ENCODE results near the gene CENPM.

The CENPM gene

DNA sequence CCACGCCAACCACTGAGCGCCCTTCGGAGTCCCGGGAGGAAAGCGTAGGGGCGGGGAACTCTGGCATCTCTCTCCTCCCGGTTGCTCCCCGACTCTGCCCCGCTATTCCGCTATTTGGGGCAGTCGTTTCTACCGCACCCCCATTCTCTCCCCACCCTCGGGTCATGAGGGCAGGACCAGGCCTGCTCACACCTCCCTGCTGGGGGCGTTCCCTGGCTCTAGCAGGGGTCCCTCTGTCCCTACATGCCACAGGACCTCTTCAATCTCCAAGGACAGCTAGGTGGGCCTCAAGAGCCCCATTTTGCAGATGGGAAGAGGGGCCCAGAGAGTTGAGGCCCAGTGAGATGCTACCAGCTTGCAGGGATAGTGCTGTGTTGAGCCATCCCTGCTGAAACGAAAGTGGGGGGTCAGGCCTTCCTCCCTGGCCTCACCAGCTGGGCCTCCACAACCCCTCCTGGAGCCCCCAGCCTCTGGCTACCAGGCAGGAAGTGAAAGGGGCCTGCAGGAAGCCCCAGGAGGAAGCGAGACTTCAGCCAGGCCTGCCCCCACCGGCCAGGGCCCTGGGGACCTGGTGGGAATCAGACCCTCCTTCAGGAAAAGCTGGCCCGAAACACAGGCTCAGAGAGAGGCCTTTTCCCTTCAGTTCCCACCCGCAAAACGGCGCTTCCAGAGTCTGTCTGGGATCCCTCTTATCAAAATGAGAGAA, 26.5 kb downstream of the CENPM start:
- Histone ChIP-seq H3K9ac (ENCODE audit: insufficient read length, low read depth) (no peak overlapping the region), H3K27me3 (ENCODE audit: insufficient read depth, insufficient read length) (peaks cover 56% of the 10 kb centered on the region), H3K4me1 (ENCODE audit: insufficient read depth, insufficient read length) (peaks cover 5% of the 10 kb centered on the region), H3K36me3 (ENCODE audit: insufficient read depth, insufficient read length, low read length) (no peaks in the 10 kb centered on the region), H3K4me3 (ENCODE audit: insufficient read length, low read depth) (no peak overlapping the region), H3K9me3 (ENCODE audit: insufficient read depth, low read length) (no peaks in the 10 kb centered on the region)
- TF ChIP-seq YY1 (IDR thresholded peaks at IDR 0.05; ENCODE audit: insufficient read depth, insufficient read length) (no peak), ZNF274 (IDR thresholded peaks at IDR 0.05; ENCODE audit: low read depth, low read length) (no peak), SUZ12 (IDR thresholded peaks at IDR 0.05; ENCODE audit: extremely low read depth, insufficient read depth, insufficient read length) (no peak)
- DNase-seq (ENCODE audit: low read depth, low spot score) = no peak

DNA sequence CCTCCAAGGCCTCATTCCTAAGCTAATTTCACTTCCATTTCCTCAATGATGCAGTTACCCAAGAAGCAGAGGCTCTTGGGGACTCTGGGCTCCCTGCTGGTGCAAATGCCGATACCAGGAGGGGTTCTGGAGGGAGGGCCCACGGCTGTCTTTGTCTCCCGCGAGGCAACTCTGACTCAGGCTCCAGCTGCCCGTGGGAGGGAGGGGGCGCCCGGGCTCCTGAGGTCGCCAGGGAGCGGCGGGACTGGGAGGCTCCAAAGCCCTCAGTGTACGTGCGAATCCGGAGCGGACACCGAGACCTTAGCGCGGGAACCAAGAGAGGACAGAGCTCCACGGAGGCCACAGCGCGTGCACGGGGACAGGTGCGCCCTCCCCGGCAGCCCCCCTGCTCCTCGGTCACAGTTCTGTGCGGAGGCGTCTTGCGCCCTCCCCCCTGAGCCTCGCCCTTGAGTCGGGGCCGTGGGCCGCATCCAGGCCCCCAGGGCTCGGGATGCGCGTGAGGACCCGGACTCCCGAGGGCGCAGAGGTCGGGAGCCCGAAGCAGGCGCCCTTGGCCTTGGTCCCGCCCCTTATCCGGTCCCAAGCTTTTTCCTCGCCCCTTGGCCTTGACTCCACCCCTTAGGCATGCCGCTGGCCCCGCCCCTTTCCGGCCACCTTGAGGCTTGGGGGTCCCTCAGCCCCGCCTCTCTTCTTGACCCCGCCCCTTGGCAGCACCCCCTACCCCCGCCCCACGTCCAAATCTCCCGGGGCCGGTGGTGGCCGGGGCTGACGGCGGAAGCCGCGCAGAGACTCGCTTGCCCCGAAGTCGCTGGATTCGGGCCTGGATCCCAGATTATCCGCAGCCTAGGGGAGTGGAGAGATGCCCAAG, 27.4 kb downstream of the CENPM start:
- H3K9me3 ChIP-seq (ENCODE audit: insufficient read depth, low read length) = no peaks in the 10 kb centered on the region
- no peak for DNase-seq (ENCODE audit: low read depth, low spot score)
- H3K4me1 ChIP-seq (ENCODE audit: insufficient read depth, insufficient read length) = peaks cover 5% of the 10 kb centered on the region
- H3K27me3 ChIP-seq (ENCODE audit: insufficient read depth, insufficient read length) = peaks cover 59% of the 10 kb centered on the region
- no peak for TF ChIP-seq SUZ12 (IDR thresholded peaks at IDR 0.05; ENCODE audit: extremely low read depth, insufficient read depth, insufficient read length)
- TF ChIP-seq YY1 (IDR thresholded peaks at IDR 0.05; ENCODE audit: insufficient read depth, insufficient read length) = no peak
- TF ChIP-seq ZNF274 (IDR thresholded peaks at IDR 0.05; ENCODE audit: low read depth, low read length) = no peak
- H3K4me3 ChIP-seq (ENCODE audit: insufficient read length, low read depth) = peak overlapping the region; percentile 2
- H3K9ac ChIP-seq (ENCODE audit: insufficient read length, low read depth) = peak overlapping the region; percentile 26
- H3K36me3 ChIP-seq (ENCODE audit: insufficient read depth, insufficient read length, low read length) = no peaks in the 10 kb centered on the region

DNA sequence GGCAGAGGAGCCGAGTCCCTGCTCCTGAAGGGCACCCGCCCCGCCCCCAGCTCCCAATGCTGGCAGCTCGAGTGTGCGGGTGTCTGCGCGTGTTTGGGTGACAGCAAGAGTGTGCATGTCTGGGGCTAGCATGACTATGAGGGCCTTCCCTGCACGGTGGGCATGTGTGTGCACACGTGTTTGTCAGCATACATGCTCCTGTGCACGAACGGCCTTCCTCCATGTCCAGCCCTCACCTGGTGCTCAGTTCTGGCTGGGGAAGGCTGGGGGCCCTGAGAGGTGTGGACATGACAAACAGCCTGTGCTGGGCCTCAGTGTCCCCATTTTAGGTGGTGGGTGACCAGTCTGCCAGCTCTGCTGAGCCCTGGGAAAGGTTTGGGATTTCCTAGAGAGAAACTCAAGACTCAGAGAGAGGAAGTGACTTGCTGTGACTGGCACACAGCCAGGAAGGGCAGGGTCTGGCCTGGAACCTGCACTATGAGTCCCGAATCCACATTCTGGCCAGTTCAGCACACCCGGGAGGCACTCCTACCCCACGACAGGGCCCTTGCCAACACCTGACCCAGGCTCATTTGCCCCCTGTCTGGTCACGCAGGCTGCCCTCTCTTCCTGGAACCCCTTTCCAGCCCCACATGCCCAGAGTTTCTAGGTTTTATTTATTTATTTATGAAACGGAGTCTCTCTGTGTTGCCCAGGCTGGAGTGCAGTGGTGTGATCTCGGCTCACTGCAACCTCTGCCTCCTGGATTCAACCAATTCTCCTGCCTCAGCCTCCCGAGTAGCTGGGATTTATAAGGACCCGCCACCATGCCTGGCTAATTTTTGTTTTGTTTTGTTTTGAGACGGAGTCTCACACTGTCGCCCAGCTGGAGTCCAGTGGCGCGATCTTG, 28.8 kb downstream of the CENPM start:
- no peak for DNase-seq (ENCODE audit: low read depth, low spot score)
- no peaks in the 10 kb centered on the region for H3K36me3 ChIP-seq (ENCODE audit: insufficient read depth, insufficient read length, low read length)
- H3K4me1 ChIP-seq (ENCODE audit: insufficient read depth, insufficient read length) = peaks cover 3% of the 10 kb centered on the region
- no peak for TF ChIP-seq ZNF274 (IDR thresholded peaks at IDR 0.05; ENCODE audit: low read depth, low read length)
- TF ChIP-seq YY1 (IDR thresholded peaks at IDR 0.05; ENCODE audit: insufficient read depth, insufficient read length) = no peak
- TF ChIP-seq SUZ12 (IDR thresholded peaks at IDR 0.05; ENCODE audit: extremely low read depth, insufficient read depth, insufficient read length) = no peak
- H3K4me3 ChIP-seq (ENCODE audit: insufficient read length, low read depth) = no peak overlapping the region
- H3K9me3 ChIP-seq (ENCODE audit: insufficient read depth, low read length) = no peaks in the 10 kb centered on the region
- no peak overlapping the region for H3K9ac ChIP-seq (ENCODE audit: insufficient read length, low read depth)
- peaks cover 66% of the 10 kb centered on the region for H3K27me3 ChIP-seq (ENCODE audit: insufficient read depth, insufficient read length)

DNA sequence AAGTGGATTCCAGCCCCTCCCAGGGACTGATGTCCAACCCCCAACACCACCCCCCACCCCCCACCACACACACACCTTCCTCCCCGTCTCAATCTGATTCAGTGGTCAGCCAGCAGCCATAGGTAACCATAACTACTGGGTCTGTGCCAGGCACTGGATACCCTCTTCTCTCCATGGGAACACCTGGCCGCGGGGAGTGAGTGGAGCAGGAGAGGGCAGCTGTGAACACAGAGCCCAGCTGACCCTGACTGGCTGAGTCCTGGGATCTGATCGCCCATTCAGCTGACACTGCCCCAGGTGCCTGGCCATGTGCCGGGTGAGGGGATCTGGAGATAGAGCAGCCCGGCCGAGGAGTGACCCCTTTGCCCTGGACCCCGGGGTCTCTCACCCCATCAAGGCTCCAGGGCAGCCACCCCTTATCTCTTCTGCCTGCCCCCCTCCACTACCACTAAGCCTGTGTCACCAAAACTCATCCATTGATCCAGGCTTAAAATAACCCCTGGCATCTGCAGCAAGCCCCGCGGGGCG, 29.5 kb downstream of the CENPM start:
- peaks cover 3% of the 10 kb centered on the region for H3K4me1 ChIP-seq (ENCODE audit: insufficient read depth, insufficient read length)
- TF ChIP-seq ZNF274 (IDR thresholded peaks at IDR 0.05; ENCODE audit: low read depth, low read length) (no peak), YY1 (IDR thresholded peaks at IDR 0.05; ENCODE audit: insufficient read depth, insufficient read length) (no peak), SUZ12 (IDR thresholded peaks at IDR 0.05; ENCODE audit: extremely low read depth, insufficient read depth, insufficient read length) (no peak)
- peaks cover 68% of the 10 kb centered on the region for H3K27me3 ChIP-seq (ENCODE audit: insufficient read depth, insufficient read length)
- no peaks in the 10 kb centered on the region for H3K36me3 ChIP-seq (ENCODE audit: insufficient read depth, insufficient read length, low read length)
- H3K4me3 ChIP-seq (ENCODE audit: insufficient read length, low read depth) = no peak overlapping the region
- H3K9me3 ChIP-seq (ENCODE audit: insufficient read depth, low read length) = no peaks in the 10 kb centered on the region
- DNase-seq (ENCODE audit: low read depth, low spot score) = no peak
- H3K9ac ChIP-seq (ENCODE audit: insufficient read length, low read depth) = no peak overlapping the region

DNA sequence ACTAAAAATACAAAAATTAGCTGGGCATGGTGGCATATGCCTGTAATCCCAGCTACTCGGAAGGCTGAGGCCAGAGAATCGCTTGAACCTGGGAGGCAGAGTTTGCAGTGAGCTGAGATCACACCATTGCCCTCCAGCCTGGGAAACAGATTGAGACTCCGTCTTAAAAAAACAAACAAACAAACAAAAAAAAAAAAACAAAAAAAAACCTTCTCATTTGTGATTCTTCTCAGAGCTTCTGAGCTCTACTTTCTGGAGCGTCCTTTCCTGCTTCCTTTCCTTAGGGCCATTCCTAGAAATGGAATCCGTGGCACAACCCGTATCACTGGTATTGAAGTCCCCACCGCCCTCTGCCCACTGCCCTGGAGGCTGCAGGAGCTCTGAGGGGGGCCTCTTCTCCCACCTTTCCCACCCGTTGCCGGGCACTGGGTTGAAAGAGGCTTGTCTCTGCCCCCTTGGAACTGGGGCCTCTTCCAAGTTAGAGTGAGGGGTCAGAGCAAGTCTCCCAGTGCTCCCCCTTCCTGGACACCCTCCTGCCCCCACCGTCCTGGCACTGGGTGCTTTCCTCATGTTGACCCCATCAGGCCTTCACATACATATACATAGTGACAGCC, 30.1 kb downstream of the CENPM start:
- TF ChIP-seq YY1 (IDR thresholded peaks at IDR 0.05; ENCODE audit: insufficient read depth, insufficient read length) (no peak), SUZ12 (IDR thresholded peaks at IDR 0.05; ENCODE audit: extremely low read depth, insufficient read depth, insufficient read length) (no peak)

DNA sequence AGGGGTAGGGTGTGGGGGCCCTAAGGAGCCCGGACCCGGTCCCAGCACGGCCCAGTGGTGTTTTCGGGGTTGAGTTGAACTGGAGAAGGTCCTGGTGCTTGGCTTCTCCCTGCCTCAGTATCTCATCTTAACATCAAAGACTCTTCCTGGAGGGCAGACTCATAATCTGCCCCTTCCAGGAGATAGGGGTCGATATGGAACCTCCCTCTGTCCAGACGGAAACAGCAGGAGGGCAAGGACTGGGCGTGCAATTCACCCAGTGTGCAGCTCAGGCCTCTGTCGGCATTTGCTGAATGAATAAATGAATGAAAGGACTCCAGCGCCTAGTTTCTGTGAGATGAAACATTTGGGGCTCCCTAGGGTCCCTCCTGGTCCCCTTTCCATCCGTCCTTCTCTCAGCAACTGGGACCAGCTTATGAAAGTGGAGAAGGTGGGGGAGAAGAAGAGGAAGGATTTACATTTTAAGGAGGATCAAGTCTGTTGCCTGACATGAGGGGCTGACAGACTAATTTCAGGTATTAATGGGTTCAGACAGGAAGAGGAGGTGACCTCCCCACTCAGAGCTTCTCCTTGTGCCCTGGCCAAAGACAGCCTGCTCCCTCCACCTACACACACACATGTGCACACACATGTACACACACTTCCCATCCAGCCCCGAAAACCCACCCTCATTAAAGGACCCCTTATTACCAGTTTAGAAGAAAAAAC, 31.0 kb downstream of the CENPM start:
- Histone ChIP-seq H3K9ac (ENCODE audit: insufficient read length, low read depth) (no peak overlapping the region), H3K9me3 (ENCODE audit: insufficient read depth, low read length) (no peaks in the 10 kb centered on the region), H3K36me3 (ENCODE audit: insufficient read depth, insufficient read length, low read length) (no peaks in the 10 kb centered on the region), H3K27me3 (ENCODE audit: insufficient read depth, insufficient read length) (peaks cover 83% of the 10 kb centered on the region), H3K4me1 (ENCODE audit: insufficient read depth, insufficient read length) (peaks cover 7% of the 10 kb centered on the region), H3K4me3 (ENCODE audit: insufficient read length, low read depth) (no peak overlapping the region)
- no peak for DNase-seq (ENCODE audit: low read depth, low spot score)
- TF ChIP-seq YY1 (IDR thresholded peaks at IDR 0.05; ENCODE audit: insufficient read depth, insufficient read length) (no peak), ZNF274 (IDR thresholded peaks at IDR 0.05; ENCODE audit: low read depth, low read length) (no peak), SUZ12 (IDR thresholded peaks at IDR 0.05; ENCODE audit: extremely low read depth, insufficient read depth, insufficient read length) (no peak)

More for the DNA sequence above, 30.1 kb downstream of the CENPM start:
- Histone ChIP-seq H3K9ac (ENCODE audit: insufficient read length, low read depth) (no peak overlapping the region), H3K4me3 (ENCODE audit: insufficient read length, low read depth) (no peak overlapping the region), H3K36me3 (ENCODE audit: insufficient read depth, insufficient read length, low read length) (no peaks in the 10 kb centered on the region), H3K9me3 (ENCODE audit: insufficient read depth, low read length) (no peaks in the 10 kb centered on the region), H3K27me3 (ENCODE audit: insufficient read depth, insufficient read length) (peaks cover 74% of the 10 kb centered on the region), H3K4me1 (ENCODE audit: insufficient read depth, insufficient read length) (peaks cover 7% of the 10 kb centered on the region)
- no peak for DNase-seq (ENCODE audit: low read depth, low spot score)
